A673 (cell line): ENCODE results near the gene AWAT1. TPM values are rescaled to one million over a fixed set of nuclear protein-coding genes. Genes with fewer than 3 reads are reported as not detected.

Source experiments
- BruUV-seq: library from RNA; stranded (reverse); fragments of 400-500 nt; replicated peaks from 2 replicates; lab custom pipeline; 2021; lab: Mats Ljungman, UMichigan
- CTCF ChIA-PET: fragments of 300-600 bp; sonication (Branson Sonifier 250); formaldehyde crosslinking; loops from one replicate; lab custom pipeline; 2022; ENCODE audit warnings: antibody characterized with exemption; lab: Charles Lee
- POLR2A ChIA-PET: fragments of 300-600 bp; sonication (Branson Sonifier 250); formaldehyde crosslinking; loops from one replicate; lab custom pipeline; 2022; ENCODE audit warnings: antibody characterized with exemption; ENCODE audit not compliant: low non-redundant PET; lab: Charles Lee
- DNase-seq: peaks from one replicate; pipeline ENCODE4 v3.0.0-alpha.2; 2015; ENCODE audit warnings: low spot score
- H3K27ac ChIP-seq: fragments of 200-600 bp; sonication (generic); 2 replicates; pipeline ENCODE4 v1.5.1; 2016; ENCODE audit warnings: mixed run types, low read depth, mild to moderate bottlenecking, mixed read lengths, antibody characterized with exemption, low read length; ENCODE audit not compliant: poor library complexity, severe bottlenecking
- H3K27me3 ChIP-seq: fragments of 200-600 bp; sonication (generic); replicated peaks from 2 replicates; pipeline ENCODE4 v1.6.1; 2017; ENCODE audit warnings: mixed run types, low read depth, mild to moderate bottlenecking, mixed read lengths, antibody characterized with exemption, low read length; ENCODE audit not compliant: insufficient read depth, poor library complexity
- H3K36me3 ChIP-seq: fragments of 200-600 bp; sonication (generic); 2 replicates; pipeline ENCODE4 v1.6.1; 2016; ENCODE audit warnings: mixed run types, mild to moderate bottlenecking, mixed read lengths, antibody characterized with exemption, low read length; ENCODE audit not compliant: insufficient read depth, poor library complexity, severe bottlenecking
- H3K4me1 ChIP-seq: fragments of 200-600 bp; sonication (generic); 2 replicates; pipeline ENCODE4 v1.6.1; 2017; ENCODE audit warnings: mixed run types, mild to moderate bottlenecking, mixed read lengths, antibody characterized with exemption, low read length; ENCODE audit not compliant: insufficient read depth, poor library complexity, severe bottlenecking
- H3K4me3 ChIP-seq: fragments of 200-600 bp; sonication (generic); 2 replicates; pipeline ENCODE4 v1.5.1; 2016; ENCODE audit warnings: low read depth, mixed run types, mild to moderate bottlenecking, mixed read lengths, low read length; ENCODE audit not compliant: poor library complexity, severe bottlenecking
- H3K9me3 ChIP-seq: fragments of 200-600 bp; sonication (generic); 2 replicates; pipeline ENCODE4 v1.6.1; 2016; ENCODE audit warnings: mixed run types, low read depth, mild to moderate bottlenecking, mixed read lengths, antibody characterized with exemption, low read length; ENCODE audit not compliant: poor library complexity, severe bottlenecking
- EZH2 ChIP-seq: fragments of 200-600 bp; sonication (generic); IDR thresholded peaks from 2 replicates; pipeline ENCODE4 v1.6.1; 2017; ENCODE audit warnings: borderline replicate concordance, low read depth, mild to moderate bottlenecking, mixed read lengths, antibody characterized with exemption, low read length; ENCODE audit not compliant: poor library complexity, severe bottlenecking
- intact Hi-C: fragments of 100-400 bp; cut with micrococcal nuclease; formaldehyde crosslinking; loops from one replicate; pipeline ENCODE4 v1.10.0; 2022; ENCODE audit not compliant: unreplicated experiment
- total RNA-seq: library from RNA; stranded (reverse); gene quantifications from 2 replicates; pipeline ENCODE4 v1.2.3, GENCODE V29; 2021
- TF ChIP-seq, protein P1 (sequence below): fragments of 300-800, 200-600 bp; sonication (generic); conservative IDR thresholded peaks from 2 replicates; pipeline ENCODE4 v1.5.1; 2017; ENCODE audit warnings: low read depth, mild to moderate bottlenecking, antibody characterized with exemption, low read length, moderate library complexity, mixed read lengths

The AWAT1 gene
- total RNA-seq, 1 experiment from 2014 or later: not detected

DNA sequence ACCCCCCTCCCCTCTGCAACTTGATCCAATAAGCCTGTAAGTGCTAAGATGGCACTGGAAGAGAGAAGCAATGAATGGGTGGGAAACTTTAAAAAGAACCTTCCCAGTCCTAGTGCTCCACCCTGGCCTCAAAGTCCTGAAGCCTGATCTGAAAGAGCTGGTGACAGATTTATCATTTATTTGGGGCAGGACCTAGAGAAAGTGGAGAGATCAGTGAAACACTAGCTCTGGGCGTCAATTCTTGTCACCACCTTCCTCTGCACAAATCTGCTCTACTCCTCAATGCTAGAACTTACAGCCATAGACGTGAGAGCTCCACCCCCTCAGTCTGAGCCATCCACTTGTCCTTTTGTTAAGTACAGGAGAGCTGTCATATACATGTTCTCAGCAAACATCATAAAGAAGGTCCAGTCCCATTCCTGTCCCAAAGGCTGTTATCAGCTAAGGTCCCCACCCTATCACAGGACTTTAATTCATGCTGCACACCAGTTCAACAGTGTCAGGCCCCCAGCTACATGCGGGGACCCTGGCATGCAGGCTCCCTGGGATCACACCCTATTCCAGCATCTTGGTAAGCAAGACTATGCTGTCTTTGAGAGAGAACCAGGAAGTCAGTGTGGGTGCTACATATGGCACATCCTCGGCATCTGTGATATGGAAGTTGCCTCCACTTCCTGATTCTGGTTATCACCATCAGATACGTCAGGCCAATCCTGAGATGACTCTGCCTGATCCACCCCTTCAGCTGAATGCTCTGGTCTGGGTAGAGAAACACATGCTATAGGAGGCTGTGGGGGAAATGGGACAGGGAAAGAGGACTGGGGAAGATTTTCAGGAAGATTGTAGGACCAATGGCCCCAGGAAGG, 23.2 kb downstream of the AWAT1 start:
- ChIA-PET POLR2A (no interaction called here), CTCF (no interaction called here)
- BruUV-seq: no TSS peak
- H3K36me3 ChIP-seq: no peaks in the 10 kb centered on the region
- TF ChIP-seq, protein P1, sequence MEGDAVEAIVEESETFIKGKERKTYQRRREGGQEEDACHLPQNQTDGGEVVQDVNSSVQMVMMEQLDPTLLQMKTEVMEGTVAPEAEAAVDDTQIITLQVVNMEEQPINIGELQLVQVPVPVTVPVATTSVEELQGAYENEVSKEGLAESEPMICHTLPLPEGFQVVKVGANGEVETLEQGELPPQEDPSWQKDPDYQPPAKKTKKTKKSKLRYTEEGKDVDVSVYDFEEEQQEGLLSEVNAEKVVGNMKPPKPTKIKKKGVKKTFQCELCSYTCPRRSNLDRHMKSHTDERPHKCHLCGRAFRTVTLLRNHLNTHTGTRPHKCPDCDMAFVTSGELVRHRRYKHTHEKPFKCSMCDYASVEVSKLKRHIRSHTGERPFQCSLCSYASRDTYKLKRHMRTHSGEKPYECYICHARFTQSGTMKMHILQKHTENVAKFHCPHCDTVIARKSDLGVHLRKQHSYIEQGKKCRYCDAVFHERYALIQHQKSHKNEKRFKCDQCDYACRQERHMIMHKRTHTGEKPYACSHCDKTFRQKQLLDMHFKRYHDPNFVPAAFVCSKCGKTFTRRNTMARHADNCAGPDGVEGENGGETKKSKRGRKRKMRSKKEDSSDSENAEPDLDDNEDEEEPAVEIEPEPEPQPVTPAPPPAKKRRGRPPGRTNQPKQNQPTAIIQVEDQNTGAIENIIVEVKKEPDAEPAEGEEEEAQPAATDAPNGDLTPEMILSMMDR: no peak
- TF ChIP-seq EZH2: no peak
- intact Hi-C loops: no loop called here
- H3K27me3 ChIP-seq: no peaks in the 10 kb centered on the region
- no peaks in the 10 kb centered on the region for H3K4me1 ChIP-seq
- H3K4me3 ChIP-seq: no peak overlapping the region
- DNase-seq: no peak
- H3K9me3 ChIP-seq: no peaks in the 10 kb centered on the region
- H3K27ac ChIP-seq: no peak overlapping the region

DNA sequence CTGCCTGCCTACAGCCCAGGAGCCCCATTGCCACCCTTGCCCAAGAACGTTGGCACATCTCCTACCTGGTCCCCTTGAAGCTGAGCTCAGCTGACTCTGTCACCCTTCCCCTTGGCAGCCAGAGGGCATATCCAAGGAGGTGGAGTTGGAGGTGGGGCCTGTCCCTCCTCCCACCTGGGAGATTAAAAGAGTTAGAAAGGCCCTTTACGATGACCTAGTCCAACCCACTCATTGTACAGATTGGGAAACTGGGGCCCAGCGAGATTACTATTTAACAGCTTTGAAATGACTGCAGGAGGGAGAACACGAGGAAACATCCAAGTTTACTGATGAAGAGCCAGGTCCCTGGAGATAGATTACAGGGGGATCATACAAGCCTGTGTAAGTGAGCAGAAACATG, 25.6 kb downstream of the AWAT1 start, which contains the start of gene P2RY4:
P2RY4 (minus strand) TSS at position 101 of the 400 bp plus-strand sequence. CDS start 580 bp downstream, outside the sequence.
- Histone ChIP-seq H3K36me3 (no peaks in the 10 kb centered on the region), H3K4me1 (no peaks in the 10 kb centered on the region), H3K9me3 (no peaks in the 10 kb centered on the region), H3K27ac (no peak within 1 kb of the TSS), H3K4me3 (no peak within 1 kb of the TSS), H3K27me3 (no peaks in the 10 kb centered on the region)
- intact Hi-C loops: no loop called here
- no peak for DNase-seq
- CTCF ChIA-PET: no interaction called here
- no TSS peak for BruUV-seq
- no peak for TF ChIP-seq EZH2
- TF ChIP-seq, protein P1: no peak
- POLR2A ChIA-PET: no interaction called here

DNA sequence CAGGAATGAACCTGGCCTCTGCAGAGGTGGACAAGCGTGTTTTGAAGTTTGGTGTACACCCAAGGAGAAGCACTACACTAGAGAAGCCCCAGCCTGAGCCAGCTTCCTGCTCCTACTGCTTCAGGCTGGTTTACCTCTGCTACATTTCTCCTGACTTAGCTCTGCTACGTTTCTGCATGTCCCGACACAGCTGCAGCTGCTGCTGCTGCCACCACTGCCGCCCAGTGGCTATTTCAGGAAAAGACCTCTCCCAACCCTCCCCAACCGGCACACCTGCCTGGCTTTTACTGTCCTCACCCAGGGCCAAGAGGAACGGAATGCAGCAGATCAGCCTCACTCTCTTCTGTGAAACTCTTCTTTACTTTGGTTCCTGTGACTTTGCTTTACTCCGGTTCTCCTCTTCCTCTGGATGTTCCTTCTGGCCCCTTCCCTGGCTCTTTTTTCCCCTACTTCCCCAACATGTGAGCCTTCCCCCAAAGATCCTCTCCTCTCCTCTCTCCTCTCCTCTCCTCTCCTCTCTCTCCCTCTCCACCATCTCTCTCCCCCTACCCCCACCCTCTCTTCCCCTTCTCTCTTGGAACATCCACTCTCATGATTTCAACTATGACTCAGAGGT, 28.6 kb downstream of the AWAT1 start:
- DNase-seq: peak; percentile 43
- H3K4me3 ChIP-seq: no peak overlapping the region
- TF ChIP-seq, protein P1: peak; percentile 57
- no peak for TF ChIP-seq EZH2
- no peaks in the 10 kb centered on the region for H3K36me3 ChIP-seq
- no peaks in the 10 kb centered on the region for H3K9me3 ChIP-seq
- no peaks in the 10 kb centered on the region for H3K4me1 ChIP-seq
- ChIA-PET POLR2A (no interaction called here), CTCF (interaction anchor here (0.6 to 1.6 kb wide), 2 partner anchors 130 to 188 kb away, joined by 5 to 6 read pairs; partner anchors contain the start of gene IGBP1)
- BruUV-seq: no TSS peak
- no peak overlapping the region for H3K27ac ChIP-seq
- H3K27me3 ChIP-seq: no peaks in the 10 kb centered on the region
- intact Hi-C loops: no loop called here
